Lower leg skin (tissue), 4 donors: ENCODE results near the gene PPP6R3. TPM values are rescaled to one million over a fixed set of nuclear protein-coding genes. Genes with fewer than 3 reads are reported as not detected.

Experiments
- DNase-seq, 2 donors: peaks; one replicate each; pipeline ENCODE4 v3.0.0-alpha.2; 2019; ENCODE audit warnings: low spot score in 2 of 2
- H3K4me3 ChIP-seq: fragments of 200-600 bp; sonication (generic); 2 replicates; pipeline ENCODE4 v1.5.1; 2017; ENCODE audit warnings: mild to moderate bottlenecking, low read depth; ENCODE audit not compliant: poor library complexity, severe bottlenecking
- CTCF ChIP-seq, 3 donors: fragments of 450-650 bp; IDR thresholded peaks; one replicate each; pipeline ENCODE4 v1.5.1; 2016; ENCODE audit warnings: antibody characterized with exemption in 3 of 3, mild to moderate bottlenecking in 3 of 3, moderate library complexity in 2 of 3
- POLR2A ChIP-seq, 2 donors: fragments of 450-650 bp; IDR thresholded peaks; one replicate each; pipeline ENCODE4 v1.6.1; 2016 to 2017; ENCODE audit warnings: antibody characterized with exemption in 2 of 2, mild to moderate bottlenecking in 1 of 2, moderate library complexity in 1 of 2
- WGBS, 2 donors: methylation state at CpG; one replicate each; pipeline ENCODE4 v1.1.5; 2018; 5-methylcytosine and 5-hydroxymethylcytosine counted together
- intact Hi-C: fragments of 100-400 bp; cut with DNase I; formaldehyde crosslinking; loops from one replicate; pipeline ENCODE4 v1.15.0; 2023; ENCODE audit warnings: low total_unique reads
- total RNA-seq, 4 donors: library from RNA; depleted of rRNA; stranded (reverse); fragments of >200 nt; gene quantifications; one replicate each; pipeline ENCODE4 v1.1.0, GENCODE V29; 2016

PPP6R3 gene
- total RNA-seq, 4 donors from 2014 or later: 74.2 to 119 (median 88.6) TPM

- no peak overlapping the region for H3K4me3 ChIP-seq
- no peak for TF ChIP-seq CTCF (IDR thresholded peaks at IDR 0.05)
- TF ChIP-seq POLR2A (IDR thresholded peaks at IDR 0.05): no peak
- intact Hi-C loops: no loop called here
- DNase-seq: no peak
- 50 to 90% methylated on average over 2 of the region's 2 CpGs for WGBS, 2 donors
These were observed 47.9 kb downstream of the PPP6R3 start for GRCh38 chr11:68508425-68508824.

- DNase-seq: no peak
- TF ChIP-seq CTCF (IDR thresholded peaks at IDR 0.05) (no peak), POLR2A (IDR thresholded peaks at IDR 0.05) (no peak)
- no peak overlapping the region for H3K4me3 ChIP-seq
- intact Hi-C loops: no loop called here
- 37 to 39% methylated on average over 4 of the region's 4 CpGs for WGBS, 2 donors
These were observed 48.5 kb downstream of the PPP6R3 start for GRCh38 chr11:68509066-68509465.

- 85 to 89% methylated on average over 6 of the region's 6 CpGs for WGBS, 2 donors
- no peak for DNase-seq
- intact Hi-C loops: no loop called here
- TF ChIP-seq POLR2A (IDR thresholded peaks at IDR 0.05): no peak
- no peak for TF ChIP-seq CTCF (IDR thresholded peaks at IDR 0.05)
- H3K4me3 ChIP-seq: no peak overlapping the region
These were observed 53.5 kb downstream of the PPP6R3 start for GRCh38 chr11:68513930-68514487.

GRCh38 chr11:68517121-68517741, 56.7 kb downstream of the PPP6R3 start:
- DNase-seq: no peak
- no peak overlapping the region for H3K4me3 ChIP-seq
- intact Hi-C loops: no loop called here
- 81 to 87% methylated on average over 5 of the region's 5 CpGs for WGBS, 2 donors
- no peak for TF ChIP-seq CTCF (IDR thresholded peaks at IDR 0.05)
- TF ChIP-seq POLR2A (IDR thresholded peaks at IDR 0.05): no peak

- no peak for DNase-seq
- H3K4me3 ChIP-seq: no peak overlapping the region
- intact Hi-C loops: no loop called here
- 21 to 36% methylated on average over 1 of the region's 1 CpG for WGBS, 2 donors
- TF ChIP-seq POLR2A (IDR thresholded peaks at IDR 0.05) (no peak), CTCF (IDR thresholded peaks at IDR 0.05) (no peak)
These were observed 57.6 kb downstream of the PPP6R3 start for GRCh38 chr11:68518191-68518590.
